Neural cell (in vitro differentiated cells): Measurements from ENCODE around the gene HECW1. TPM values are rescaled to one million over a fixed set of nuclear protein-coding genes. Genes with fewer than 3 reads are reported as not detected.

Experiments
- H2AFZ ChIP-seq: fragments of 200-600, 300-800 bp; sonication (generic), shearing (Covaris generic); 2 replicates; pipeline ENCODE4 v1.6.0; 2014; ENCODE audit warnings: low read depth, mild to moderate bottlenecking, antibody characterized with exemption, low read length, moderate library complexity
- H3F3A ChIP-seq: fragments of 200-600 bp; shearing (Covaris generic); 2 replicates; pipeline ENCODE4 v1.6.1; 2016; ENCODE audit warnings: mild to moderate bottlenecking, moderate library complexity, mixed read lengths, antibody characterized with exemption, low read length; ENCODE audit not compliant: insufficient read depth, poor library complexity, severe bottlenecking
- H3K27ac ChIP-seq: fragments of 200-600, 300-800 bp; sonication (generic), shearing (Covaris generic); 2 replicates; pipeline ENCODE4 v1.5.1; 2014; ENCODE audit warnings: mild to moderate bottlenecking, low read length, moderate library complexity
- H3K27me3 ChIP-seq: fragments of 300-800, 200-600 bp; sonication (generic), shearing (Covaris generic); 2 replicates; pipeline ENCODE4 v1.6.0; 2014; ENCODE audit warnings: mild to moderate bottlenecking, low read depth, low read length, moderate library complexity; ENCODE audit not compliant: insufficient read depth
- H3K36me3 ChIP-seq: fragments of 300-800, 200-600 bp; sonication (generic), shearing (Covaris generic); 2 replicates; pipeline ENCODE4 v1.5.1; 2014; ENCODE audit warnings: mild to moderate bottlenecking, antibody characterized with exemption, low read length, moderate library complexity; ENCODE audit not compliant: insufficient read depth
- H3K4me2 ChIP-seq: fragments of 300-800, 200-600 bp; sonication (generic), shearing (Covaris generic); 2 replicates; pipeline ENCODE4 v1.6.0; 2014; ENCODE audit warnings: mild to moderate bottlenecking, low read length
- H3K4me3 ChIP-seq: fragments of 300-800, 200-600 bp; sonication (generic), shearing (Covaris generic); 2 replicates; pipeline ENCODE4 v1.5.1; 2014; ENCODE audit warnings: mild to moderate bottlenecking, low read length, moderate library complexity
- H3K79me2 ChIP-seq: fragments of 200-600 bp; shearing (Covaris generic); replicated peaks from 2 replicates; pipeline ENCODE4 v1.6.0; 2014; ENCODE audit warnings: mild to moderate bottlenecking, low read length, moderate library complexity; ENCODE audit not compliant: insufficient read depth
- H3K9ac ChIP-seq: fragments of 300-800, 200-600 bp; sonication (generic), shearing (Covaris generic); 2 replicates; pipeline ENCODE4 v1.6.1; 2016; ENCODE audit warnings: mild to moderate bottlenecking, low read length, mixed read lengths
- H3K9me2 ChIP-seq: fragments of 200-600 bp; shearing (Covaris generic); 2 replicates; pipeline ENCODE4 v1.6.1; 2016; ENCODE audit warnings: mild to moderate bottlenecking, low read length, mixed read lengths; ENCODE audit not compliant: insufficient read depth
- H3K9me3 ChIP-seq: fragments of 200-600, 300-800 bp; sonication (generic), shearing (Covaris generic); 2 replicates; pipeline ENCODE4 v1.6.1; 2016; ENCODE audit warnings: mild to moderate bottlenecking, mixed run types, low read length, moderate library complexity, mixed read lengths
- H4K20me1 ChIP-seq: fragments of 200-600 bp; shearing (Covaris generic); 2 replicates; pipeline ENCODE4 v1.6.1; 2016; ENCODE audit warnings: mild to moderate bottlenecking, mixed run types; ENCODE audit not compliant: insufficient read depth
- CTCF ChIP-seq: fragments of 450-650 bp; IDR thresholded peaks from 2 replicates; pipeline ENCODE4 v1.5.1; 2014; ENCODE audit warnings: antibody characterized with exemption, mild to moderate bottlenecking, moderate library complexity; ENCODE audit not compliant: poor library complexity, severe bottlenecking
- EP300 ChIP-seq: fragments of 450-650 bp; conservative IDR thresholded peaks from 2 replicates; pipeline ENCODE4 v1.6.1; 2014; ENCODE audit warnings: antibody characterized with exemption, mild to moderate bottlenecking, moderate library complexity; ENCODE audit not compliant: poor library complexity, severe bottlenecking
- EZH2 ChIP-seq: fragments of 200-600, 300-800 bp; shearing (Covaris generic), sonication (generic); IDR thresholded peaks from 2 replicates; pipeline ENCODE4 v1.6.1; 2014; ENCODE audit warnings: antibody characterized with exemption, low read length, borderline replicate concordance, mild to moderate bottlenecking; ENCODE audit not compliant: insufficient read depth, poor library complexity, severe bottlenecking
- MXI1 ChIP-seq: fragments of 450-650 bp; conservative IDR thresholded peaks from 2 replicates; pipeline ENCODE4 v1.6.1; 2014; ENCODE audit warnings: antibody characterized with exemption, mild to moderate bottlenecking; ENCODE audit not compliant: poor library complexity, severe bottlenecking
- POLR2AphosphoS5 ChIP-seq: IDR thresholded peaks from 2 replicates; pipeline ENCODE4 v1.6.1; 2012
- RAD21 ChIP-seq: fragments of 450-650 bp; conservative IDR thresholded peaks from 2 replicates; pipeline ENCODE4 v1.6.1; 2014; ENCODE audit warnings: antibody characterized with exemption, mild to moderate bottlenecking, moderate library complexity
- REST ChIP-seq: IDR thresholded peaks from 2 replicates; pipeline ENCODE4 v1.6.1; 2012; ENCODE audit warnings: borderline replicate concordance
- SMC3 ChIP-seq: fragments of 450-650 bp; conservative IDR thresholded peaks from 2 replicates; pipeline ENCODE4 v1.6.1; 2014; ENCODE audit warnings: antibody characterized with exemption, mild to moderate bottlenecking, moderate library complexity; ENCODE audit not compliant: poor library complexity
- TAF1 ChIP-seq: IDR thresholded peaks from 2 replicates; pipeline ENCODE4 v1.6.1; 2012; ENCODE audit warnings: low read depth
- polyA plus RNA-seq: library from polyadenylated mRNA; depleted of rRNA; stranded (reverse); fragments of >200 nt; gene quantifications from 2 replicates; pipeline ENCODE4 v1.2.3, GENCODE V29; 2014

HECW1 gene
- polyA plus RNA-seq, 1 donor from 2014 or later: 13.8 TPM

- H3K4me3 ChIP-seq: no peak overlapping the region
- no peak overlapping the region for H2AFZ ChIP-seq
- no peaks in the 10 kb centered on the region for H3K36me3 ChIP-seq
- no peaks in the 10 kb centered on the region for H4K20me1 ChIP-seq
- no peaks in the 10 kb centered on the region for H3K9me2 ChIP-seq
- H3K79me2 ChIP-seq: no peaks in the 10 kb centered on the region
- H3F3A ChIP-seq: no peaks in the 10 kb centered on the region
- H3K27ac ChIP-seq: no peak overlapping the region
- no peak overlapping the region for H3K4me2 ChIP-seq
- no peaks in the 10 kb centered on the region for H3K27me3 ChIP-seq
- H3K9me3 ChIP-seq: no peaks in the 10 kb centered on the region
- no peak overlapping the region for H3K9ac ChIP-seq
- no peak for TF ChIP-seq TAF1
- TF ChIP-seq CTCF: no peak
- TF ChIP-seq EP300: no peak
- TF ChIP-seq RAD21: no peak
- no peak for TF ChIP-seq POLR2AphosphoS5
- no peak for TF ChIP-seq EZH2
- TF ChIP-seq SMC3: no peak
- no peak for TF ChIP-seq REST
- no peak for TF ChIP-seq MXI1
These were observed 17.9 kb downstream of the HECW1 start for GRCh38 chr7:43130347-43130746.

- H3F3A ChIP-seq: no peaks in the 10 kb centered on the region
- no peak overlapping the region for H3K9ac ChIP-seq
- no peaks in the 10 kb centered on the region for H3K9me3 ChIP-seq
- H3K79me2 ChIP-seq: no peaks in the 10 kb centered on the region
- no peak for TF ChIP-seq MXI1
- TF ChIP-seq EP300: no peak
- TF ChIP-seq RAD21: no peak
- no peak for TF ChIP-seq CTCF
- TF ChIP-seq REST: no peak
- TF ChIP-seq EZH2: no peak
- no peak for TF ChIP-seq TAF1
- TF ChIP-seq POLR2AphosphoS5: no peak
- TF ChIP-seq SMC3: no peak
- H3K4me2 ChIP-seq: no peak overlapping the region
- no peaks in the 10 kb centered on the region for H3K9me2 ChIP-seq
- H3K36me3 ChIP-seq: no peaks in the 10 kb centered on the region
- H2AFZ ChIP-seq: no peak overlapping the region
- H3K4me3 ChIP-seq: no peak overlapping the region
- no peaks in the 10 kb centered on the region for H3K27me3 ChIP-seq
- no peak overlapping the region for H3K27ac ChIP-seq
- no peaks in the 10 kb centered on the region for H4K20me1 ChIP-seq
These were observed 22.7 kb downstream of the HECW1 start for GRCh38 chr7:43135129-43135528.
